ENCODE data around the gene PRSS21. TPM values are rescaled to one million over a fixed set of nuclear protein-coding genes. Genes with fewer than 3 reads are reported as not detected.
A peak's percentile ranks its signal among the peaks of the same experiment; 100 is the strongest.

PRSS21 gene
- total RNA-seq, 1 donor from 2014 or later: not detected

GRCh38 chr16:2770057-2770951 is 46.7 kb upstream of the PRSS21 start:
- Mint-ChIP-seq H3K27me3 (ENCODE audit: unreplicated experiment) (no peaks in the 10 kb centered on the region), H3K36me3 (ENCODE audit: unreplicated experiment) (peaks cover 56% of the 10 kb centered on the region), H3K4me3 (ENCODE audit: unreplicated experiment) (no peak overlapping the region), H3K4me1 (ENCODE audit: unreplicated experiment) (peaks cover 27% of the 10 kb centered on the region), H3K27ac (ENCODE audit: unreplicated experiment) (peak overlapping the region; percentile 72), H3K9me3 (ENCODE audit: unreplicated experiment) (no peaks in the 10 kb centered on the region)
- TF ChIP-seq, protein P1, sequence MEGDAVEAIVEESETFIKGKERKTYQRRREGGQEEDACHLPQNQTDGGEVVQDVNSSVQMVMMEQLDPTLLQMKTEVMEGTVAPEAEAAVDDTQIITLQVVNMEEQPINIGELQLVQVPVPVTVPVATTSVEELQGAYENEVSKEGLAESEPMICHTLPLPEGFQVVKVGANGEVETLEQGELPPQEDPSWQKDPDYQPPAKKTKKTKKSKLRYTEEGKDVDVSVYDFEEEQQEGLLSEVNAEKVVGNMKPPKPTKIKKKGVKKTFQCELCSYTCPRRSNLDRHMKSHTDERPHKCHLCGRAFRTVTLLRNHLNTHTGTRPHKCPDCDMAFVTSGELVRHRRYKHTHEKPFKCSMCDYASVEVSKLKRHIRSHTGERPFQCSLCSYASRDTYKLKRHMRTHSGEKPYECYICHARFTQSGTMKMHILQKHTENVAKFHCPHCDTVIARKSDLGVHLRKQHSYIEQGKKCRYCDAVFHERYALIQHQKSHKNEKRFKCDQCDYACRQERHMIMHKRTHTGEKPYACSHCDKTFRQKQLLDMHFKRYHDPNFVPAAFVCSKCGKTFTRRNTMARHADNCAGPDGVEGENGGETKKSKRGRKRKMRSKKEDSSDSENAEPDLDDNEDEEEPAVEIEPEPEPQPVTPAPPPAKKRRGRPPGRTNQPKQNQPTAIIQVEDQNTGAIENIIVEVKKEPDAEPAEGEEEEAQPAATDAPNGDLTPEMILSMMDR (IDR thresholded peaks at IDR 0.05): no peak
- DNase-seq (ENCODE audit: extremely low spot score, unreplicated experiment): no peak

GRCh38 chr16:2771496-2772402 is 45.3 kb upstream of the PRSS21 start:
- H3K9me3 Mint-ChIP-seq (ENCODE audit: unreplicated experiment): no peaks in the 10 kb centered on the region
- peaks cover 39% of the 10 kb centered on the region for H3K4me1 Mint-ChIP-seq (ENCODE audit: unreplicated experiment)
- DNase-seq (ENCODE audit: extremely low spot score, unreplicated experiment): no peak
- TF ChIP-seq, protein P1 (IDR thresholded peaks at IDR 0.05): no peak
- no peak overlapping the region for H3K4me3 Mint-ChIP-seq (ENCODE audit: unreplicated experiment)
- peaks cover 43% of the 10 kb centered on the region for H3K36me3 Mint-ChIP-seq (ENCODE audit: unreplicated experiment)
- no peaks in the 10 kb centered on the region for H3K27me3 Mint-ChIP-seq (ENCODE audit: unreplicated experiment)
- H3K27ac Mint-ChIP-seq (ENCODE audit: unreplicated experiment): peak overlapping the region; percentile 18

GRCh38 chr16:2773188-2773968 is 43.7 kb upstream of the PRSS21 start:
- Mint-ChIP-seq H3K9me3 (ENCODE audit: unreplicated experiment) (no peaks in the 10 kb centered on the region), H3K36me3 (ENCODE audit: unreplicated experiment) (peaks cover 32% of the 10 kb centered on the region), H3K4me3 (ENCODE audit: unreplicated experiment) (no peak overlapping the region), H3K27me3 (ENCODE audit: unreplicated experiment) (no peaks in the 10 kb centered on the region), H3K4me1 (ENCODE audit: unreplicated experiment) (peaks cover 39% of the 10 kb centered on the region), H3K27ac (ENCODE audit: unreplicated experiment) (no peak overlapping the region)
- no peak for DNase-seq (ENCODE audit: extremely low spot score, unreplicated experiment)
- TF ChIP-seq, protein P1 (IDR thresholded peaks at IDR 0.05): no peak

- peaks cover 24% of the 10 kb centered on the region for H3K36me3 Mint-ChIP-seq (ENCODE audit: unreplicated experiment)
- TF ChIP-seq, protein P1 (IDR thresholded peaks at IDR 0.05): no peak
- H3K4me3 Mint-ChIP-seq (ENCODE audit: unreplicated experiment): no peak overlapping the region
- H3K27me3 Mint-ChIP-seq (ENCODE audit: unreplicated experiment): no peaks in the 10 kb centered on the region
- H3K4me1 Mint-ChIP-seq (ENCODE audit: unreplicated experiment): peaks cover 39% of the 10 kb centered on the region
- no peaks in the 10 kb centered on the region for H3K9me3 Mint-ChIP-seq (ENCODE audit: unreplicated experiment)
- peak overlapping the region; percentile 59 for H3K27ac Mint-ChIP-seq (ENCODE audit: unreplicated experiment)
- DNase-seq (ENCODE audit: extremely low spot score, unreplicated experiment): no peak
These were observed 42.7 kb upstream of the PRSS21 start for GRCh38 chr16:2774161-2774891.
